H1 (cell line): Measurements from ENCODE around the gene PYY. TPM values are rescaled to one million over a fixed set of nuclear protein-coding genes. Genes with fewer than 3 reads are reported as not detected.

Source experiments
- BACH1 ChIP-seq: IDR thresholded peaks from 2 replicates; pipeline ENCODE4 v1.6.1; 2012; ENCODE audit warnings: low read length, improper control_type of control experiment
- BCL11A ChIP-seq, 2 experiments: IDR thresholded peaks; one replicate each; pipeline ENCODE4 v1.6.1; 2011; ENCODE audit warnings: low read depth in 2 of 2, low read length in 2 of 2, mild to moderate bottlenecking in 2 of 2
- KDM4A ChIP-seq: IDR thresholded peaks from one replicate; pipeline ENCODE4 v1.7.1; 2012; ENCODE audit warnings: low read depth, mild to moderate bottlenecking, moderate library complexity, low read length, inconsistent platforms; ENCODE audit not compliant: severe bottlenecking
- NRF1 ChIP-seq: IDR thresholded peaks from 2 replicates; pipeline ENCODE4 v1.6.1; 2011; ENCODE audit warnings: mild to moderate bottlenecking, low read depth, low read length, improper control_type of control experiment
- RNF2 ChIP-seq: fragments of 200-900, 300-1000 bp; sonication (generic); IDR thresholded peaks from 2 replicates; pipeline ENCODE4 v1.7.1; 2016; ENCODE audit warnings: borderline replicate concordance, low read depth, mild to moderate bottlenecking, antibody characterized with exemption, low read length; ENCODE audit not compliant: poor library complexity, severe bottlenecking; ENCODE audit errors: missing control alignments
- SIN3A ChIP-seq, 2 experiments: IDR thresholded peaks in 1 of 2; conservative IDR thresholded peaks in 1 of 2; 2 replicates each; pipeline ENCODE4 v1.6.1; 2011 to 2012; ENCODE audit warnings: low read length in 2 of 2, improper control_type of control experiment in 1 of 2, low read depth in 1 of 2, mild to moderate bottlenecking in 1 of 2
- TEAD4 ChIP-seq: IDR thresholded peaks from 2 replicates; pipeline ENCODE4 v1.6.1; 2012; ENCODE audit warnings: low read depth, low read length, inconsistent platforms, mixed read lengths
- polyA plus RNA-seq, 7 experiments: library from polyadenylated mRNA; depleted of rRNA in 3 of 7; stranded (reverse) in 5 of 7; unstranded in 2 of 7; fragments of >200 nt in 5 of 7; fragments of 200-250 nt in 2 of 7; gene quantifications; 1 replicate in 5 of 7; 2 replicates in 1 of 7; 4 replicates in 1 of 7; pipeline versions ENCODE4 v1.2.1 to v1.2.3, GENCODE V29; 2011 to 2013; ENCODE audit warnings: missing spikeins in 2 of 7, mixed read lengths in 2 of 7
- total RNA-seq: library from RNA; stranded (reverse); fragmentation: NEBNext Ultra II Directional; extraction: Animal tissue kit (Norgen Biotek cat#: 25700); gene quantifications from 2 replicates; pipeline ENCODE4 v1.2.1, GENCODE V29; 2021

PYY gene
- total and polyA plus RNA-seq, 2 of the 8 experiments (the other 6 are each of a cell fraction or from before 2014, with no cell fraction given) = 0.93 to 3.4 TPM

GRCh38 chr17:43932357-43932756 lies 21.4 kb downstream of the PYY start (continued):
- TF ChIP-seq NRF1 = no peak
- TF ChIP-seq RNF2 = no peak
- TF ChIP-seq BCL11A (IDR thresholded peaks at IDR 0.05; ENCODE audit: low read depth in 2 of 2, low read length in 2 of 2) = no peak
- TF ChIP-seq SIN3A (conservative IDR thresholded peaks at IDR 0.05 in 1 of 2, IDR thresholded peaks at IDR 0.05 in 1 of 2; ENCODE audit: low read depth in 1 of 2, low read length in 2 of 2) = no peak
- no peak for TF ChIP-seq TEAD4
- TF ChIP-seq BACH1 = no peak
- TF ChIP-seq KDM4A = no peak
